PC-9 (cell line): Measurements from ENCODE around the gene ECI1.

Experiments used
- EZH2 ChIP-seq: fragments of 200-600 bp; sonication (generic); IDR thresholded peaks from 2 replicates; pipeline ENCODE4 v1.8.0; 2017; ENCODE audit warnings: antibody characterized with exemption, low read depth
- TF ChIP-seq, protein P1 (sequence below): fragments of 200-600 bp; sonication (generic); conservative IDR thresholded peaks from 2 replicates; pipeline ENCODE4 v1.6.1; 2017; ENCODE audit warnings: mixed run types, antibody characterized with exemption, mild to moderate bottlenecking, moderate library complexity

DNA sequence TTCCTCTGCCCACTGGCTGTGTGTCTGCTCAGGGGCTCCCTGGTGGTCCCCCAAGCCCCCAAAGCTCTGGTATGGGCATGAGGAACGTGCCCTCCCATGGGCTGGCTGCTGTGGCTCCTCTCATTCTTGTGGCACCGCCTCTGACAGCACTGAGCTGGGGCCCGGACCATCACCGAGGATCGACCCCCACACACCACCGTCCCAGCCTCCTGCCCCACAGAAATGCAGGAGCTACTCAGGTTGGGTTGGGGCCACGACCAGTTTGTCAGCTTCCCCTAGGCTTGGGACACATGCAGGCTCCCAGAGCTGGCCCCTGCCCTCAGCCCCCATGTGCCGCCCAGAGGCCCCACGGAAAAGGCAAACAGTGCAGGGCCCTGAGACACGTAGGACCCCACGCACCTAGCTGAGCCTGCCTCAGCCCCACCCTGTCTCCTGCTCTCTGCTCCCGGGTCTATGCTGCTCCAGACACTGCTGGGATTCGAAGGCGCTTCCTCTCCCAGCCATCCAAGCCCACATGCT, 51.7 kb downstream of the ECI1 start:
- TF ChIP-seq, protein P1, sequence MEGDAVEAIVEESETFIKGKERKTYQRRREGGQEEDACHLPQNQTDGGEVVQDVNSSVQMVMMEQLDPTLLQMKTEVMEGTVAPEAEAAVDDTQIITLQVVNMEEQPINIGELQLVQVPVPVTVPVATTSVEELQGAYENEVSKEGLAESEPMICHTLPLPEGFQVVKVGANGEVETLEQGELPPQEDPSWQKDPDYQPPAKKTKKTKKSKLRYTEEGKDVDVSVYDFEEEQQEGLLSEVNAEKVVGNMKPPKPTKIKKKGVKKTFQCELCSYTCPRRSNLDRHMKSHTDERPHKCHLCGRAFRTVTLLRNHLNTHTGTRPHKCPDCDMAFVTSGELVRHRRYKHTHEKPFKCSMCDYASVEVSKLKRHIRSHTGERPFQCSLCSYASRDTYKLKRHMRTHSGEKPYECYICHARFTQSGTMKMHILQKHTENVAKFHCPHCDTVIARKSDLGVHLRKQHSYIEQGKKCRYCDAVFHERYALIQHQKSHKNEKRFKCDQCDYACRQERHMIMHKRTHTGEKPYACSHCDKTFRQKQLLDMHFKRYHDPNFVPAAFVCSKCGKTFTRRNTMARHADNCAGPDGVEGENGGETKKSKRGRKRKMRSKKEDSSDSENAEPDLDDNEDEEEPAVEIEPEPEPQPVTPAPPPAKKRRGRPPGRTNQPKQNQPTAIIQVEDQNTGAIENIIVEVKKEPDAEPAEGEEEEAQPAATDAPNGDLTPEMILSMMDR: no peak
- TF ChIP-seq EZH2: no peak
